GM12878 (cell line): ENCODE results near the gene PGM3.

Source experiments
- CTCF ChIP-seq, 3 experiments: IDR thresholded peaks in 2 of 3; conservative IDR thresholded peaks in 1 of 3; 2 replicates each; pipeline ENCODE4 v1.5.1; 2011; ENCODE audit warnings: low read depth in 3 of 3, low read length in 3 of 3, mild to moderate bottlenecking in 3 of 3, control low read depth in 2 of 3, moderate library complexity in 2 of 3, inconsistent platforms in 1 of 3, mixed read lengths in 1 of 3; ENCODE audit not compliant: control insufficient read depth in 2 of 3, insufficient read depth in 1 of 3; ENCODE audit errors: extremely low read depth in 1 of 3
- FOS ChIP-seq: IDR thresholded peaks from 3 replicates; pipeline ENCODE4 v1.6.1; 2011; ENCODE audit warnings: borderline replicate concordance; ENCODE audit not compliant: insufficient read length; ENCODE audit errors: extremely low read depth
- HDAC6 ChIP-seq: fragments of 200-600 bp; sonication (generic); IDR thresholded peaks from one replicate; pipeline ENCODE4 v1.8.0; 2017; ENCODE audit warnings: antibody characterized with exemption; ENCODE audit not compliant: unreplicated experiment
- MXI1 ChIP-seq: fragments of 150-350 bp; IDR thresholded peaks from 2 replicates; pipeline ENCODE4 v1.6.1; 2011; ENCODE audit warnings: low read depth, mild to moderate bottlenecking, inconsistent platforms, low read length, improper control_type of control experiment
- RAD21 ChIP-seq: IDR thresholded peaks from 2 replicates; pipeline ENCODE4 v1.6.1; 2011; ENCODE audit warnings: mild to moderate bottlenecking, low read depth, low read length, moderate library complexity; ENCODE audit not compliant: insufficient read depth
- RELA ChIP-seq: fragments of 450-650 bp; IDR thresholded peaks from 2 replicates; pipeline ENCODE4 v1.8.0; 2014; ENCODE audit warnings: borderline replicate concordance; ENCODE audit not compliant: partially characterized antibody
- SIN3A ChIP-seq: IDR thresholded peaks from 2 replicates; pipeline ENCODE4 v1.6.1; 2012; ENCODE audit warnings: low read depth, low read length, improper control_type of control experiment
- TCF7 ChIP-seq: IDR thresholded peaks from 2 replicates; pipeline ENCODE4 v1.6.1; 2014; ENCODE audit warnings: antibody characterized with exemption, borderline replicate concordance
- TF ChIP-seq, protein P1 (sequence below): IDR thresholded peaks from 2 replicates; pipeline ENCODE4 v1.6.1; 2011; ENCODE audit warnings: mild to moderate bottlenecking, low read depth, low read length, moderate library complexity; ENCODE audit not compliant: insufficient replicate concordance
- TF ChIP-seq, protein P2 (sequence below): IDR thresholded peaks from 2 replicates; pipeline ENCODE4 v1.6.1; 2012; ENCODE audit warnings: low read depth, low read length, improper control_type of control experiment
- TF ChIP-seq, protein P3 (sequence below): IDR thresholded peaks from 2 replicates; pipeline ENCODE4 v1.6.1; 2011; ENCODE audit warnings: low read depth, low read length, improper control_type of control experiment, borderline replicate concordance

DNA sequence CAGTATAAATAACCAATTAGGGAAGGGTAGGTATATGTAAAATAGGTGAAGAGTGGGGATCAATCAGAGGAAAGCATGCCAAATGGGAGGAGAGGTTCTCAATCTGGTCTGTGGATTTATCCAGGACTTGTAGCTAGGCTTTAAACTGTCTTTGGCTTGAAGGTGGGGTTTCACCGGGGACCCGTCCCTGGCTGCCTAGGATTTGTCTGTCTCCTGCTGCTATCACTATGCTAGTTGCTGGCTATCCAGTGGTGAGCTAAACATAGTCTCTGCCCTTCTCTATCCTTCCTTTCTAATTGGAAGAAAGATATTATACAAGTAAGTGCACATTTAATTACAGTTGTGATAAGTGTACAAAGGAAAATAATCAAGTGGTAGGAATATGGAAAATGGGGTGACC is 66.8 kb downstream of the PGM3 start:
- TF ChIP-seq CTCF (IDR thresholded peaks at IDR 0.05 in 2 of 3, conservative IDR thresholded peaks at IDR 0.05 in 1 of 3; ENCODE audit: control insufficient read depth in 2 of 3, extremely low read depth in 1 of 3, insufficient read depth in 1 of 3, low read depth in 3 of 3, low read length in 3 of 3) (no peak), RAD21 (no peak), FOS (no peak), TCF7 (no peak), SIN3A (no peak), MXI1 (no peak), HDAC6 (no peak), RELA (no peak)
- TF ChIP-seq, protein P1, sequence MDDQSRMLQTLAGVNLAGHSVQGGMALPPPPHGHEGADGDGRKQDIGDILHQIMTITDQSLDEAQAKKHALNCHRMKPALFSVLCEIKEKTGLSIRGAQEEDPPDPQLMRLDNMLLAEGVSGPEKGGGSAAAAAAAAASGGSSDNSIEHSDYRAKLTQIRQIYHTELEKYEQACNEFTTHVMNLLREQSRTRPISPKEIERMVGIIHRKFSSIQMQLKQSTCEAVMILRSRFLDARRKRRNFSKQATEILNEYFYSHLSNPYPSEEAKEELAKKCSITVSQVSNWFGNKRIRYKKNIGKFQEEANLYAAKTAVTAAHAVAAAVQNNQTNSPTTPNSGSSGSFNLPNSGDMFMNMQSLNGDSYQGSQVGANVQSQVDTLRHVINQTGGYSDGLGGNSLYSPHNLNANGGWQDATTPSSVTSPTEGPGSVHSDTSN = no peak
- TF ChIP-seq, protein P2, sequence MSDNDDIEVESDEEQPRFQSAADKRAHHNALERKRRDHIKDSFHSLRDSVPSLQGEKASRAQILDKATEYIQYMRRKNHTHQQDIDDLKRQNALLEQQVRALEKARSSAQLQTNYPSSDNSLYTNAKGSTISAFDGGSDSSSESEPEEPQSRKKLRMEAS = no peak
- TF ChIP-seq, protein P3, sequence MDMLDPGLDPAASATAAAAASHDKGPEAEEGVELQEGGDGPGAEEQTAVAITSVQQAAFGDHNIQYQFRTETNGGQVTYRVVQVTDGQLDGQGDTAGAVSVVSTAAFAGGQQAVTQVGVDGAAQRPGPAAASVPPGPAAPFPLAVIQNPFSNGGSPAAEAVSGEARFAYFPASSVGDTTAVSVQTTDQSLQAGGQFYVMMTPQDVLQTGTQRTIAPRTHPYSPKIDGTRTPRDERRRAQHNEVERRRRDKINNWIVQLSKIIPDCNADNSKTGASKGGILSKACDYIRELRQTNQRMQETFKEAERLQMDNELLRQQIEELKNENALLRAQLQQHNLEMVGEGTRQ = no peak
